Neural cell (in vitro differentiated cells): ENCODE measurements around the gene MAGI1. TPM values are rescaled to one million over a fixed set of nuclear protein-coding genes. Genes with fewer than 3 reads are reported as not detected.
"Not testable (repeated sequence)": the region's sequence is repeated elsewhere in the genome, so short reads cannot be mapped to it uniquely, and the experiment has no call there.

Source experiments
- H2AFZ ChIP-seq: fragments of 200-600, 300-800 bp; sonication (generic), shearing (Covaris generic); 2 replicates; pipeline ENCODE4 v1.6.0; 2014; ENCODE audit warnings: low read depth, mild to moderate bottlenecking, antibody characterized with exemption, low read length, moderate library complexity
- H3F3A ChIP-seq: fragments of 200-600 bp; shearing (Covaris generic); 2 replicates; pipeline ENCODE4 v1.6.1; 2016; ENCODE audit warnings: mild to moderate bottlenecking, moderate library complexity, mixed read lengths, antibody characterized with exemption, low read length; ENCODE audit not compliant: insufficient read depth, poor library complexity, severe bottlenecking
- H3K27ac ChIP-seq: fragments of 200-600, 300-800 bp; sonication (generic), shearing (Covaris generic); 2 replicates; pipeline ENCODE4 v1.5.1; 2014; ENCODE audit warnings: mild to moderate bottlenecking, low read length, moderate library complexity
- H3K27me3 ChIP-seq: fragments of 300-800, 200-600 bp; sonication (generic), shearing (Covaris generic); 2 replicates; pipeline ENCODE4 v1.6.0; 2014; ENCODE audit warnings: mild to moderate bottlenecking, low read depth, low read length, moderate library complexity; ENCODE audit not compliant: insufficient read depth
- H3K36me3 ChIP-seq: fragments of 300-800, 200-600 bp; sonication (generic), shearing (Covaris generic); 2 replicates; pipeline ENCODE4 v1.5.1; 2014; ENCODE audit warnings: mild to moderate bottlenecking, antibody characterized with exemption, low read length, moderate library complexity; ENCODE audit not compliant: insufficient read depth
- H3K4me2 ChIP-seq: fragments of 300-800, 200-600 bp; sonication (generic), shearing (Covaris generic); 2 replicates; pipeline ENCODE4 v1.6.0; 2014; ENCODE audit warnings: mild to moderate bottlenecking, low read length
- H3K4me3 ChIP-seq: fragments of 300-800, 200-600 bp; sonication (generic), shearing (Covaris generic); 2 replicates; pipeline ENCODE4 v1.5.1; 2014; ENCODE audit warnings: mild to moderate bottlenecking, low read length, moderate library complexity
- H3K79me2 ChIP-seq: fragments of 200-600 bp; shearing (Covaris generic); replicated peaks from 2 replicates; pipeline ENCODE4 v1.6.0; 2014; ENCODE audit warnings: mild to moderate bottlenecking, low read length, moderate library complexity; ENCODE audit not compliant: insufficient read depth
- H3K9ac ChIP-seq: fragments of 300-800, 200-600 bp; sonication (generic), shearing (Covaris generic); 2 replicates; pipeline ENCODE4 v1.6.1; 2016; ENCODE audit warnings: mild to moderate bottlenecking, low read length, mixed read lengths
- H3K9me2 ChIP-seq: fragments of 200-600 bp; shearing (Covaris generic); 2 replicates; pipeline ENCODE4 v1.6.1; 2016; ENCODE audit warnings: mild to moderate bottlenecking, low read length, mixed read lengths; ENCODE audit not compliant: insufficient read depth
- H3K9me3 ChIP-seq: fragments of 200-600, 300-800 bp; sonication (generic), shearing (Covaris generic); 2 replicates; pipeline ENCODE4 v1.6.1; 2016; ENCODE audit warnings: mild to moderate bottlenecking, mixed run types, low read length, moderate library complexity, mixed read lengths
- H4K20me1 ChIP-seq: fragments of 200-600 bp; shearing (Covaris generic); 2 replicates; pipeline ENCODE4 v1.6.1; 2016; ENCODE audit warnings: mild to moderate bottlenecking, mixed run types; ENCODE audit not compliant: insufficient read depth
- EP300 ChIP-seq: fragments of 450-650 bp; conservative IDR thresholded peaks from 2 replicates; pipeline ENCODE4 v1.6.1; 2014; ENCODE audit warnings: antibody characterized with exemption, mild to moderate bottlenecking, moderate library complexity; ENCODE audit not compliant: poor library complexity, severe bottlenecking
- EZH2 ChIP-seq: fragments of 200-600, 300-800 bp; shearing (Covaris generic), sonication (generic); IDR thresholded peaks from 2 replicates; pipeline ENCODE4 v1.6.1; 2014; ENCODE audit warnings: antibody characterized with exemption, low read length, borderline replicate concordance, mild to moderate bottlenecking; ENCODE audit not compliant: insufficient read depth, poor library complexity, severe bottlenecking
- MXI1 ChIP-seq: fragments of 450-650 bp; conservative IDR thresholded peaks from 2 replicates; pipeline ENCODE4 v1.6.1; 2014; ENCODE audit warnings: antibody characterized with exemption, mild to moderate bottlenecking; ENCODE audit not compliant: poor library complexity, severe bottlenecking
- POLR2AphosphoS5 ChIP-seq: IDR thresholded peaks from 2 replicates; pipeline ENCODE4 v1.6.1; 2012
- RAD21 ChIP-seq: fragments of 450-650 bp; conservative IDR thresholded peaks from 2 replicates; pipeline ENCODE4 v1.6.1; 2014; ENCODE audit warnings: antibody characterized with exemption, mild to moderate bottlenecking, moderate library complexity
- REST ChIP-seq: IDR thresholded peaks from 2 replicates; pipeline ENCODE4 v1.6.1; 2012; ENCODE audit warnings: borderline replicate concordance
- SMC3 ChIP-seq: fragments of 450-650 bp; conservative IDR thresholded peaks from 2 replicates; pipeline ENCODE4 v1.6.1; 2014; ENCODE audit warnings: antibody characterized with exemption, mild to moderate bottlenecking, moderate library complexity; ENCODE audit not compliant: poor library complexity
- TAF1 ChIP-seq: IDR thresholded peaks from 2 replicates; pipeline ENCODE4 v1.6.1; 2012; ENCODE audit warnings: low read depth
- polyA plus RNA-seq: library from polyadenylated mRNA; depleted of rRNA; stranded (reverse); fragments of >200 nt; gene quantifications from 2 replicates; pipeline ENCODE4 v1.2.3, GENCODE V29; 2014
- TF ChIP-seq, protein P1 (sequence below): fragments of 450-650 bp; IDR thresholded peaks from 2 replicates; pipeline ENCODE4 v1.5.1; 2014; ENCODE audit warnings: antibody characterized with exemption, mild to moderate bottlenecking, moderate library complexity; ENCODE audit not compliant: poor library complexity, severe bottlenecking

Gene MAGI1
- polyA plus RNA-seq, 1 donor from 2014 or later, result 44.7 TPM

- no peaks in the 10 kb centered on the region for H4K20me1 ChIP-seq
These were observed 177.0 kb downstream of the MAGI1 start for GRCh38 chr3:65861718-65862117.

GRCh38 chr3:65859612-65860011 lies 179.1 kb downstream of the MAGI1 start:
- not testable (repeated sequence) for H2AFZ ChIP-seq, H3K27ac ChIP-seq, H3K4me3 ChIP-seq, H3K27me3 ChIP-seq, H3K9me2 ChIP-seq, H3K9ac ChIP-seq, H3F3A ChIP-seq, H3K4me2 ChIP-seq, H3K9me3 ChIP-seq, H3K36me3 ChIP-seq, H4K20me1 ChIP-seq, H3K79me2 ChIP-seq

More at GRCh38 chr3:65861718-65862117, 177.0 kb downstream of the MAGI1 start:
- no peaks in the 10 kb centered on the region for H3K36me3 ChIP-seq
- no peak overlapping the region for H2AFZ ChIP-seq
- no peak overlapping the region for H3K4me3 ChIP-seq
- H3K9me2 ChIP-seq, result no peaks in the 10 kb centered on the region
- no peaks in the 10 kb centered on the region for H3K79me2 ChIP-seq
- no peaks in the 10 kb centered on the region for H3K9me3 ChIP-seq
- H3K27ac ChIP-seq, result no peak overlapping the region
- no peaks in the 10 kb centered on the region for H3F3A ChIP-seq
- H3K9ac ChIP-seq, result no peak overlapping the region
- H3K4me2 ChIP-seq, result no peak overlapping the region
- no peaks in the 10 kb centered on the region for H3K27me3 ChIP-seq
- TF ChIP-seq SMC3 (no peak), EP300 (no peak), MXI1 (no peak), REST (no peak), EZH2 (no peak), POLR2AphosphoS5 (no peak), RAD21 (no peak), TAF1 (no peak)
- TF ChIP-seq, protein P1, sequence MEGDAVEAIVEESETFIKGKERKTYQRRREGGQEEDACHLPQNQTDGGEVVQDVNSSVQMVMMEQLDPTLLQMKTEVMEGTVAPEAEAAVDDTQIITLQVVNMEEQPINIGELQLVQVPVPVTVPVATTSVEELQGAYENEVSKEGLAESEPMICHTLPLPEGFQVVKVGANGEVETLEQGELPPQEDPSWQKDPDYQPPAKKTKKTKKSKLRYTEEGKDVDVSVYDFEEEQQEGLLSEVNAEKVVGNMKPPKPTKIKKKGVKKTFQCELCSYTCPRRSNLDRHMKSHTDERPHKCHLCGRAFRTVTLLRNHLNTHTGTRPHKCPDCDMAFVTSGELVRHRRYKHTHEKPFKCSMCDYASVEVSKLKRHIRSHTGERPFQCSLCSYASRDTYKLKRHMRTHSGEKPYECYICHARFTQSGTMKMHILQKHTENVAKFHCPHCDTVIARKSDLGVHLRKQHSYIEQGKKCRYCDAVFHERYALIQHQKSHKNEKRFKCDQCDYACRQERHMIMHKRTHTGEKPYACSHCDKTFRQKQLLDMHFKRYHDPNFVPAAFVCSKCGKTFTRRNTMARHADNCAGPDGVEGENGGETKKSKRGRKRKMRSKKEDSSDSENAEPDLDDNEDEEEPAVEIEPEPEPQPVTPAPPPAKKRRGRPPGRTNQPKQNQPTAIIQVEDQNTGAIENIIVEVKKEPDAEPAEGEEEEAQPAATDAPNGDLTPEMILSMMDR, result no peak

GRCh38 chr3:65858749-65859148 lies 180.0 kb downstream of the MAGI1 start:
- no peak overlapping the region for H2AFZ ChIP-seq
- no peak overlapping the region for H3K4me2 ChIP-seq
- H3K27me3 ChIP-seq, result no peaks in the 10 kb centered on the region
- no peaks in the 10 kb centered on the region for H3F3A ChIP-seq
- no peak for TF ChIP-seq RAD21
- TF ChIP-seq EZH2, result no peak
- no peak for TF ChIP-seq TAF1
- TF ChIP-seq MXI1, result no peak
- no peak for TF ChIP-seq EP300
- no peak for TF ChIP-seq SMC3
- TF ChIP-seq, protein P1, result no peak
- TF ChIP-seq POLR2AphosphoS5, result no peak
- TF ChIP-seq REST, result no peak
- H3K27ac ChIP-seq, result no peak overlapping the region
- H3K36me3 ChIP-seq, result no peaks in the 10 kb centered on the region
- H3K9me3 ChIP-seq, result no peaks in the 10 kb centered on the region
- H4K20me1 ChIP-seq, result no peaks in the 10 kb centered on the region
- H3K9me2 ChIP-seq, result no peaks in the 10 kb centered on the region
- no peak overlapping the region for H3K9ac ChIP-seq
- no peaks in the 10 kb centered on the region for H3K79me2 ChIP-seq
- H3K4me3 ChIP-seq, result no peak overlapping the region
